HG03439 (cell line): ENCODE data around the gene CYP2D6.
"Not testable (repeated sequence)": the region's sequence is repeated elsewhere in the genome, so short reads cannot be mapped to it uniquely, and the experiment has no call there.

ENCODE experiments used
- ATAC-seq: cut with Tn5 transposase; IDR thresholded peaks from one replicate; pipeline ENCODE4 v1.9.1; 2021; ENCODE audit warnings: mild to moderate bottlenecking, moderate library complexity; ENCODE audit not compliant: unreplicated experiment

CYP2D6 gene

GRCh38 chr22:42130639-42131431, at the start of gene CYP2D6:
Gene CYP2D6, minus strand, starts transcription at chr22:42130810. Its CDS starts 19 bp downstream, at chr22:42130791.
- not testable (repeated sequence) for ATAC-seq

- no peak for ATAC-seq
These were observed 49.0 kb upstream of the CYP2D6 start for GRCh38 chr22:42179616-42180015.

- no peak for ATAC-seq
These were observed 48.4 kb upstream of the CYP2D6 start for GRCh38 chr22:42178910-42179519.

GRCh38 chr22:42177891-42178336, 47.3 kb upstream of the CYP2D6 start:
- no peak for ATAC-seq

GRCh38 chr22:42176255-42176915, 45.8 kb upstream of the CYP2D6 start:
- no peak for ATAC-seq

- no peak for ATAC-seq
These were observed 43.5 kb upstream of the CYP2D6 start for GRCh38 chr22:42174062-42174461.

GRCh38 chr22:42173183-42173926, 42.7 kb upstream of the CYP2D6 start:
- ATAC-seq = no peak

- no peak for ATAC-seq
These were observed 42.2 kb upstream of the CYP2D6 start for GRCh38 chr22:42172773-42173172.

GRCh38 chr22:42171946-42172719, 41.5 kb upstream of the CYP2D6 start:
- ATAC-seq = no peak

GRCh38 chr22:42171417-42171816, 40.8 kb upstream of the CYP2D6 start:
- no peak for ATAC-seq

- ATAC-seq = no peak
These were observed 40.3 kb upstream of the CYP2D6 start for GRCh38 chr22:42170946-42171345.

GRCh38 chr22:42169055-42169469, 38.5 kb upstream of the CYP2D6 start:
- no peak for ATAC-seq

GRCh38 chr22:42168476-42168875, 37.9 kb upstream of the CYP2D6 start:
- ATAC-seq = no peak

GRCh38 chr22:42167066-42167465, 36.5 kb upstream of the CYP2D6 start:
- no peak for ATAC-seq

- no peak for ATAC-seq
These were observed 34.3 kb upstream of the CYP2D6 start for GRCh38 chr22:42164901-42165300.

- ATAC-seq = no peak
These were observed 32.9 kb upstream of the CYP2D6 start for GRCh38 chr22:42163515-42163914.

- no peak for ATAC-seq
These were observed 32.3 kb upstream of the CYP2D6 start for GRCh38 chr22:42162728-42163489.

GRCh38 chr22:42160830-42161696, 30.5 kb upstream of the CYP2D6 start:
- ATAC-seq = no peak

- ATAC-seq = no peak
These were observed 29.6 kb upstream of the CYP2D6 start for GRCh38 chr22:42160251-42160650.
